HG02571 (cell line): ENCODE measurements around the gene C3orf70.

Experiments
- ATAC-seq: cut with Tn5 transposase; IDR thresholded peaks from one replicate; pipeline ENCODE4 v1.9.1; 2021; ENCODE audit warnings: mild to moderate bottlenecking, moderate library complexity; ENCODE audit not compliant: unreplicated experiment

The C3orf70 gene, protein sequence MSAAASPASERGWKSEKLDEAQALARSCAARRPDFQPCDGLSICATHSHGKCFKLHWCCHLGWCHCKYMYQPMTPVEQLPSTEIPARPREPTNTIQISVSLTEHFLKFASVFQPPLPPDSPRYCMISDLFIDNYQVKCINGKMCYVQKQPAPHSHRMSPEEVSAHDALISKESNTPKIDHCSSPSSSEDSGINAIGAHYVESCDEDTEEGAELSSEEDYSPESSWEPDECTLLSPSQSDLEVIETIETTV

DNA sequence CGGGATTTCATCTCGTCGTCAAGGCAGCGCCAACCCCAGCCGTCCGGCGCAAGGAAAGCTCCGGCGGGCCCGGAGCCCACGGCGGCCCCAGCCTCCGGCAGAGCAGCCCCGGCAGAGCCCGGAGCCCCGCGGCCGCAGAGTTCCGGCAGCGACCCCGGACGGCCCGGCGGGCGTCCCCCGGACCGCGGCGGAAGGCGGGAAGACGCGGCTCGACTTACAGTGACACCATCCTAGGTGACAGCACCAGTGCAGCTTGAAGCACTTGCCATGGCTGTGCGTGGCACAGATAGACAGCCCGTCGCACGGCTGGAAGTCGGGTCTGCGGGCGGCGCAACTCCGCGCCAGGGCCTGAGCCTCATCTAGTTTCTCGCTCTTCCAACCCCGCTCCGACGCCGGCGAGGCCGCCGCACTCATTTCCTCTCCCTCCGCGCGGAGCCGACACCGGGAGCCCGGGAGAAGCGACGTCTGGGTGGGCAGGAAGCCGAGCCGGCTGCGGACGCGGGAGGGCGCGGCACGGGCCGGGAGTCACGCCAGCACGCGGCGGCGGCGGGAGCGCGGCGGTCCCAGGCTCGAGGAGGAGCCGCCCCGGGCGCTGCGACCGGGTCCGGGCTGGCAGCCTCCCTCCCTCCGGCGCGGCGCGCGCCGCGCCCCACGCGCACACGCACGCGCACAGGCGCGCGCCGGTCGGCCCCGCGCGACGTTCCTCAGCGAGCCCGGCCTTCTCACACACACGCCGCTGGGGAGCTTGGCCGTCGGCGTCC is at the start of gene C3orf70:
C3orf70 (minus strand) TSS at position 651 of the 761 bp plus-strand sequence; CDS start at position 414, 237 bp downstream.
- ATAC-seq: no peak

DNA sequence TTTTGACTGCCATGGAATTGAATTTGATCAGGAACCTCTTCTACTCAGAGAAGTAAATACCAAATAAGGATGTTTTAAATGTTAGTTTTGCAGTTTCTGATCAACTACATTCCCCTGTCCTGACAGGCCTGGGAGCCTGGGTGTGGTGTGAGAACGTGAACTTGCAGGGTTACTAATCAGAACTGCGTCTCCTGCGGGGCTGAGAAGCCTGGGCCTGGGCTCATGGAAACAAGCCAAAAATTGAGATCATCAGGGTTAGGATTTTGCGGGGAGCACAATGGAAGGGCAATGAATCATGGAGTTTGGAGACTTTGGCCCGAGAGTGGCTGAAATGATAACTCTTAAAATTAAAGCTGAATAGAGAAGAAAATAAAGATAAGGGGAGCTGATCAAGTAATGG is 47.8 kb upstream of the C3orf70 start:
- no peak for ATAC-seq

DNA sequence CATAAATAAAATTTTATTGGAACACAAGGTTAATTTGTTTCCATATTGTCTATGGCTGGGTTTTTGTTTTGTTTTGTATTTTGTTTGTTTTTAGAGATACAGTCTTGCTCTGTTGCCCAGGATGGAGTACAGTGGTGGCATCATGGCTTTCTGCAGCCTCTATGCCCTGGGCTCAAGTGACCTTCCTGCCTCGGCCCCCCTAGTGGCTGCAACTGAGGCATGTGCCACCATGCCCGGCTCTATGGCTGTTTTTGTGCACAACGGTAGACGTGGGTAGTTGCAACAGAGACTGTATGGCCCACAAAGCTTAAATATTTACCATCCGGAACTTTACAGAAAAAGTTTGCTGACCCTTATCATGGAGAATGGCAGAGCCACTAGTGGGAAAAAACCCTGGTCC is 46.8 kb upstream of the C3orf70 start:
- no peak for ATAC-seq

DNA sequence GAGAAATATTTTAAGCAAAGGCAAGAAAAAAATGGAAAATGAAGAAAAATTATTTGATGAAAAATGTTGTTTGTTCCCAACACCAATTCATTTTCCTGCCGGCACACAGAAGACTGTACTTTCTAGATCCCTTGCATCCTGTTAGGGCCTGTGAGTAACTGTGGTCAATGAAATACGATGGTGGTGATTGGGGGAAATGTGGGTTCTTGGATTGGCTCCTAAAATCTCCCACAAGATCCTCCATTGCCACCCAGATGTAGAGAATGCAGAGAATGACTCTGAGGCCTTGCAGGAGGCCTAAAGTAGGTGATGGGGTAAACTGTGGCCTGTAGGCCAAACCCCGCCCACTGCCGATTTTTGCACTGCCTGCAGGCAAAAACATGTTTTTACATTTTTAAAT is 46.3 kb upstream of the C3orf70 start:
- no peak for ATAC-seq

DNA sequence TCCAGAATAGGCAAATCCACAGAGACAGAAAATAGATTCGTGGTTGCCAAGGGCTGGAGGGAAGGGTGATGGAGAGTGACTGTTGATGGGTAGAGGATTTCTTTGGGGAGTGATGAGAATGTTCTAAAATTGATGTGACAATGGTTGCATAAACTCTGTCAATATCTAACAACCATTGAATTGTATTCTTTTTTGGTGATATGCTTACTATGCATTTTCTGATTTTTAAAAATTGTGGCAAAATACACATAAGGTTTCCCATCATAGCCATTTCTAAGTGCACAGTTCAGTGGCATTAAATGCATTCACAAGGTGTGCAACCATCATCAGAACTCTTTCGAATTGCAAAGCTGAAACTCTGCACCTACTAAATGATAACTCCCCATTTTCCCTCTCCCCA is 44.2 kb upstream of the C3orf70 start:
- no peak for ATAC-seq

DNA sequence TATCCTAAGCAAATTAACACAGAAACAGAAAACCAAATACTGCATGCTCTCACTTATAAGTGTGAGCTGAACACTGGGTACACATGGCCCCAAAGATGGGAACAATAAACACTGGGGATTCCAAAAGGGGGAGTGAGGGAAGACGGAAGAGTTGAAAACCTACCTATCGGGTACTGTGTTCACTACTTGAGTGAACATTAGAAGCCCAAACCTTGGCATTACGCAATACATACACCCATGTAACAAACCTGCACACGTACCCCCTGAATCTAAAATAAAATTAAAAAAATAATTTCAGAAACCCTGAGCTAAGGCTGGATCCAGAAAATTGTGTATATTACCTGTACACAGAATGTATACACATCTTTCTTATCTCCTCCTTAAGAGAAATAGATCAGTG is 42.8 kb upstream of the C3orf70 start:
- no peak for ATAC-seq

DNA sequence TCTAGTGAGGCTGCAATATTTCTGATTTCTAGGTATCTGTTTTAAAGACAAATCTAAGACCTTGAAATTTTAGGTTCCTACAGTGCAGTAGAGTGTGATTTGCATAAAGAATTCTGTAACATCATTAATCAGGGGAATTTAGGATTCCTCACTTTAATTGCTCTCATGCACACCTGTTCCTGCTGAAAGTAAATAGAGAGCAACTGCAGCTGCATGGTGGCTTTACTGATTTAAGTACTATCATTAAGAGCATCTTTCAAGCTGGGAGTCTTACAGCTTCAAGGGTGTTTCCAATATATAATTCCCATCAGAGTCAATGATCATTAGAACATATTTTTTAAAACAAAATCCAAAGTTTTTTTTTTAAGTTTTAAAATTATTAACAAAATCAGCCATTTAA is 36.0 kb upstream of the C3orf70 start:
- no peak for ATAC-seq

DNA sequence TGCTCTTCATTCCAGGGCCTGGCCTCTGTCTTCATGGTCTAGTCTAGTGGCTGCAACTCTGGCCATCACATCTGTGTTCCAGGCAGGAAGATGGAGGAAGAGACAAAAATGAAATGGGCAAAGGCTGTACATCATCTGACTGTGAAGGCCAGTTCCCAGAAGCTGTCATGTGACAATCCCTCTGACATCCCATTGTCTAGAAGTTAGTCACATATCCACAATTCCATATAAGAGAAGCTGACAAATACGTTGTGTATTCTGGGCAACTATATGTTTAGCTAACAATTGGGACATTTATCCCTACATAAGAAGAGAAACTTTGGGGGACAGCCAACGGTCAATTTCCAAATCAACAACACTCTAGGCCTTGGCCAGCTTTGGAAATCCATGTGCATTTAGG is 34.5 kb upstream of the C3orf70 start:
- ATAC-seq: no peak

DNA sequence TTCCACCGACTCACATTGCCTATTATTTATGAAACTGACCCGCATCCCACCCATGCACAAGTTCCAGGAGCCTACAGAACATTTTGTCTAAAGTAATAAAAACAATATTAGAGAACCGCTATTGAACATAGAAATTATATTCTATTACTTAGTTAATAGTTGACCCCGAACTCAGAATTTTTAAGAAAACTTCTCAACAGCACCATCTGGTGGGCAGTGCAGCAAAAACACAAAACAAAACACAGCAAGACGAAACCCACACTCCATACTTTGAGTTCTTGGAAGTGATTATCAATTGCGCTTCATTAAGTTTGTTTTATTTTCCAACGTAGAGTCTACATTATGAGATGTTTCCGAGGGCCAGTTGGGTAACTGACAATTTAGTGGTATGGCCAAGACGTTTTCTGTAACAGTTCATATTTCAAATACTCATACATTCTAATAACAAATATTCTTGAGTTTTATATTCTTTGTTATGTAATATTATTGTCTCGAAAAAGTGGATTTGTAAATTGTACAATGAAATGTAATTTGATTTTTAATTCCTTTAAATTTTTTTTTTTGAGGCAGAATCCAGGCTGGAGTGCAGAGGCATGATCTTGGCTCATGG is 24.0 kb upstream of the C3orf70 start:
- no peak for ATAC-seq

DNA sequence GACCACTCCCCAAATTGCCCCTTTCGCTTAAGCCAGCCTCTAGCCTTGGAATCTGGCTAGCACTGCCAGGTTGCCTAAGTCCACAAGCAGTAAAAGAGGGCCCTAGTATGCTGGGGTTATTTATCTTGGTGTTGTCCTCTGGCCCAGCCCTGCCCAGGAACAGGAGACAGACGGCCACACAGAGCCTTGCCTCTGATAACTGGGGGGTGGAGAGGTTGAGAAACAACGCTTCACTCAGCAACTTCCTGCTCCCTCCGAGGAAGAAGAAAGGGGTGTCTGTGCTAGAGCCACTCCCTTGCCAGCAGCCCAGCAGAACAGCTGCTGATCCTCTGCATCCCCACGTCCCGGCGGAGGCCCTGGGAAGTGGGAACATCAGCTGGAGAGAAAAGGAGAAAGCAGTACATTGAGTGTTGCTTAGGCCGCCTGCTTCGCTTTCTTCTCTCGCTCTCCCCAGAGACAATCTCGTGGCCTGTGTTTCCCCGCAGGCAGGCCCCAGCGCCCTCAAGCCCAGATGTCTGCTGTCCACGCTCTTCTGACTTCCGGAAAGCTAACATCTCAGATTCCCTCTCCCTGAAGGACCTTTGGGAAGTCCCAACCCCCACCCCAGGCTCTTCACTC is 22.6 kb upstream of the C3orf70 start:
- peak; percentile 66 for ATAC-seq

DNA sequence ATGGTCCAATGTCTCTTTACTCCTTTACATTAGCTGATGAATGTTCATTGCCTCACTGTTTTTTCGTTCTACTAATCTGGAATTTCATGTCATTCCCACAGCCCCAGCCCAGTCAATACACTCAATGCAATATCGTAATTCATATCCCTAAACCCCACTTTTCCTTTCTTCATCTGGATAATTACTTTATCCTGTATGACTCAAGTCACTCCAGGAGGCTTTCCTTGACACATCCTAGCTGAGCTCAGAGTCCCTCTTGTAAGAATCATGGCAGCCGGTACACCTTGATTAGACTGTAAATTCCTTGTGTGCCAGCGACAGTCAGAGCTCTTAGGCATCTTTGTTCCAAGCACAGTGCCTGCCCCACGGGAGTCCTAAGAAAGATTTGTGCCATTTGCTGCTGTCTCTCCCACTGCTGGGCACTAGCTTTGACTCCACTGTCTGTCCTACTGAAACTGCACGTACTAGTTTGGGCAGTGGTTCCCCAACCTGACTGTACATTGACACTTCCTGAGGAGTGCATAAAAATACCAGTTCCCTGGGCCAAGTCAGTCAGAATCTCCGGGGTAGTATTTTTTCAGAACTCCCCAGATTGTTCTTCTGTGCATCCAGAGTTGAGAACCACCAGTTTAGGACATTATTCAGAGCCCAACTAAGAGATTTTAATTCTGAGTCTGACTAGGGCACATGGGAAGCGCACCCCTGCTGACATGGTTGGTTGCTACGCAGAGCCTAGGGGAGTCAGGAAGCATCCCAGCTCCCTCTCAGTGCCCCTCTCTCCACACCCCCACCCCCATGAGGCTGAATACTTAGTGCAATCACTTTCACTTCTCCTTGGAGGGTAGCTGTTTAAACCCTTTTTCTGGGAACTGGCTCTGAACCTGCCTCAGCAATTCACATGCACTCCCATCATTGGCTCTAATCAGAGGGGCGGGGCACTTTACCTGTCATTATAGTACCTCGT is 19.5 kb upstream of the C3orf70 start:
- ATAC-seq: no peak

DNA sequence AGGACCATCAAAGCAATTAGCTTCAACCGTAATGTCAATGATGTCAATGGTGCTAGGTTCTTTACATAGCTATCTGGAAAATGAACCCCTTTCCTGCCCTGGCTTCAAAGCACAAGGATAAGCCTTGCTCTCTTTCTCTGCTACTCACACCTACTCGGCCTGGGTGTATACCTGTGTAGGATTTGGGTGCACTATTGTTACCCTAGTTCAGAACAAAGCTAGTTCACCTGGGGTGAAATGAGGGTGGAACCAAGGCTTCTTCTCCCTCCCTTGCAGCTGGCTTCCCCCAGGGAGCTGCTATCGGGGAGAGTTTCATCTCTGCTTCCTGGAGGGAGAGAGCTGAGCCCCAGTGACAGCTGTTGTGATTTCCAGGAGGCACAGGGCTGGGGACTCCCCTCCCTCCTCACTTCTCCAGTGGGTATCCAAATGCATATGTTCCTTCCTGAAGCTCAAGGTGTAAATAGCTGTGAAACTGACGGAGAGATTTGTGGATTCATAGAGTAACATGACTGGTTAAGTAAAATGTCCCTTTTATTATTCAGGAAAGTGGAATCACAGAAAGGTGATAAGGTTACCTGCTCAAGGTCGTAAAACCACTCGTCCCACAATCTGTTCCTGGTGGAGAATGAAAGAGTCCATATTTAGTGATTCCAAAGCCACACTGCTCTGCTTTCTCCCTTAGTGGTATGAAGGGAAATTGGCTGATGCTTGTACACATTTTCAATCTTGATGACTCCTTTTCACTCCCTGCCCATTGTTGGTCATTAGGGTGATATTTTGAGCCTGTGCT is 11.8 kb upstream of the C3orf70 start:
- ATAC-seq: no peak

DNA sequence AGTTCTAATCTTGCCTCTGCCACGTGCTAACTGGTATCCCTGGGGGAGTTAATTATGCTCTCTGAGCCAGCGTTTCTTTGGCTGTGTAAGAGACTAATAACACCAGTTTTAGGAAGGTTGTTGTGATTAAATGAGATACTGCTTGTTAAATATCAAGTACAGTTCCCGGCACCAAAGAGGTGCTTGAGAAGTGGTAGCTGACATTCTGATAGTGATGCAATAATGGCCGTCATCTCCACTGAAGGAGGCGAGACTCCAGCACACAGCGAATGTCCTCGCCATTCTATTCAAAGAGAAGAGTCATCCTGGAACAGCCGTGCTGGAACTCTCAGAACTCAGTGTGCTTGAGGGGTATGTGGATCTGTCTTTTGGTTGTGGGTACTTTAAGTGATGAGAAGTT is 9.8 kb upstream of the C3orf70 start:
- no peak for ATAC-seq

DNA sequence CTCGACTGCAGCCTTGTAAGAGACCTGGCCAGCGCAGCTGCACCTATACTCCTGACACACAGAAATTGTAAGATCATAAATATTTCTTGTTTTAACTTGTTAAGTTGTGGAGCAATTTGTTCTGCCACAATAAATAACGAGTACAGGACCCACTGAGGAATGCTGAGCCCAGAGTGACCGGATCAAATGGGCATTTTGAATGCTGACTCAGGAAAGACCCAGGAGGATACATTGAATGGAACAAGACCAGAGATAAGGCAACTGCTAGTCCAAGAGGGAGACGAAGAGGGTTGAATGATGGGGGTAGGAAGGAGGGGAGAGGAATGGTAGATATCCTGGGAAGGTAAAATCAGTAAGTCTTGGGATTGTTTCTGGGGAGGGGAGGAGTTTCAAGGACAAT is 8.9 kb upstream of the C3orf70 start:
- ATAC-seq: no peak

DNA sequence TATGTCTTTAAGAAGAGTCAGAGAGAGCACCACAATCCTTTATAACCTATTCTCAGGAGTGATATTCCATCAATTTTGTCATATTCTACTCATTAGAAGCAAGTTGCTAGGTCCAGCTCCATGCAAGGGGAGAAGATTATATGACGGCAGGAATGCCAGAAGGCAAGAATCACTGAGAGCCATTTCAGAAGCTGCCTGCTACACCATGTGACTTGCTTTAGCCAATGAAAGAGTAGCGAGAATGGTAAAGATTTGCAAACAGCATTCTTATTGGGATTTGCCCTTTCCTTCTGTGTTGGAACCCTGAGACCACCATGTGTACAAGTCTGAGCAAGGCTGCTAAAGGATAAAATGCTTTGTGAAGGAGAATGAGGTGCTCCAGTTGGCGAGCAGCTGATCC is 4.5 kb upstream of the C3orf70 start:
- ATAC-seq: no peak

DNA sequence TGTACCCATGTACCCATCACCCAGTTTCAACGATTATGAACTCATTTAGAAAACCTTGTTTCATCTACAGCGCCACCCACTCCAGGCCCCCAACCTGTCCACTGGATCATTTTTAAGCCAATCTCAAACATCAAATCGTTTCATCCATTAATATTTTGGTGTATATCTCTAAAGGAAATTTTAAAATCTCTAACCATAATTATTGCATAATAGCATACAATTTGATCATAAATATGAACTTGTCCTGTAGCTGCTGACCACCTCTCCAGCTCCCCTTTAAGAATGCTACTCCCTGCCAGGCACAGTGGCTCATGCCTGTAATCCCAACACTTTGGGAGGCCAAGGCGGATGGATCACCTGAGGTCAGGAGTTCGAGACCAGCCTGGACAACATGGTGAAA is 2.8 kb upstream of the C3orf70 start:
- no peak for ATAC-seq

DNA sequence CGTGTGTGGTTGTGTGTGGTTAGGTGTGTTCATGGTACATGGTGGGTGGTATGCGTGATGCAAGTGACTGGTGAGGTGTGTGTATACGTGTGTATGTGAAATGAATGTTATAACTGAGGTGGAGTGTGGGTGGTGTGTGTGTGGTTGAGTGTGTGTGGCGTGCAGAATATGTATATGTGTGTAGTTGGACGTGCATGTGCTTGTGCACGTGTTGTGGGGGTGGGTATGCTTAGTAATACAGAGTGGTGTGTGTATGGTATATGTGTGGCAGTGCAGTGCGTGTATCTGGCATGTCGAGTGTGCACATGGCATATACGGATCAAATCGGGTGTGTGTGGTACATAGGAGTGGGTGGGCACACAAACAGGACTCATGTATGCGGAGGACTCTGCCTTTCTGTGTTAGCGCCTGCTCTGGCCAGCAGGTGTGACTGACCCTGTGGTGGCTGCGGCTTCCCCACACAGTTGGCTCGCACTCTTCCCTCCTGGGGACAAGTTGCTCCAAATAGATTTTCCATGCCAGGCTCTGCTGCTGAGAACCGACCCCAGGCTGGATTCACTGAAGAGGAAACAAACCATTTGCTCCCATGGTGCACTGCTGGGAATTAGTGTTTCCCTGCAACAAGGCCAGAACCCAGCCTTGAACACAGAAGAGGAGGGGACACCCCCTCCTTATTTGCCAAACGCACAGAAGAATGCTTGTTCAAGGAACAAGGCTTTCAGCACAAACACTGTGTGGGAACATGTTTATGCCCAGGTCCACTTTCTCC is 1.2 kb upstream of the C3orf70 start:
- no peak for ATAC-seq

DNA sequence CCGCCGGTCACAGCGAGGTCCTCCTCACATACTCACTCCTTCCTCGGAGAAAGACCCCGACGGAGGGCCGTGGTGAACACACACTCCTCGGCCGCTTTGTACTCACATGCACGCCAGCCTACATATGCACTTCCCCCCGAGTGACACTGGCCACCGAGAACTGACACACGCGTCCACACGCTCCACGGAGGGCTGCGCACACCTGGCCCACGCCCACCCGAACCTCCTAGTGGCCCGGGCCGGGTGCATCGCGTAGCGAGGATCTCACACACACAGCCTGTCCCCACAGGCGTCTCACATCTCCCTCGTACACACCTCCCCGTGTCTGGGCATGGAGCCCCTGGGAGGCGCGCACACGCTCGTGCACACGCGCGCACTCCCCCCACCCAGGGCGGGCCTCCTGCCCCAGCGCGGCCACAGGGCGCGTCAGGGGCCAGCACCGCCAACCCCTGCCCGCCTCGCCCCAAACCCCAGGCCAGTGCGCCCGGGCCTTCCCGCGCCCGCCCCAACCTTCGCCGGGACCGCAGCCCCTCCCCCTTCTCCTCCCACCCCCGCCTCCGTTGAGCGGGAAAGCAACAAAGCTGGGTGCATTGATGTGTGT is 411 bp upstream of the C3orf70 start:
- no peak for ATAC-seq

DNA sequence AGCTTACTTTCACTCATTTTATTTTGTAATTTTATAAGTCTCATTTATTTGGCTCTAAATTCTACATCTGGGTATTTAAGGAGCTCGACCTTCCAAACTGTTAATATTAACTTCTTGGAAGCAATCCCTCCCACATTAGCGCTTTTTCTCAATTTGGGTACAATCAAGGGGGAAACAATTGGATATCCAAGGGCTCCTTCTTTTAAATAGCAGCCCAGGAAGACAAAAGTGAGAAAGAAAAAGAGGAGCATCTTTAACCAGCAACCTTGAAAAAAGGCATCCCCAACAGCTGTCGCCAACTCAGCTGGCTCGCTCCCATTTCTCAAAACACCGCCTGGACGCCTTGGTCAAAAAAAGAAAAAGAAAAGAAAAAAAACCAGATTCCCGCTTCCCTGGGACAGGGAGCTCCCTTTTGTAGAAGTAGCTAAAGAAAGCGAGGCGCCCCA is 873 bp downstream of the C3orf70 start:
- no peak for ATAC-seq
